HG03097 (cell line): ENCODE measurements around the gene FGF6.
"Not testable (repeated sequence)": the region's sequence is repeated elsewhere in the genome, so short reads cannot be mapped to it uniquely, and the experiment has no call there.

Experiments used
- ATAC-seq: cut with Tn5 transposase; IDR thresholded peaks from one replicate; pipeline ENCODE4 v1.9.1; 2021; ENCODE audit not compliant: unreplicated experiment, low FRiP score

FGF6 gene

GRCh38 chr12:4421590-4422031 is 24.0 kb downstream of the FGF6 start:
- no peak for ATAC-seq

- no peak for ATAC-seq
Measured at GRCh38 chr12:4420138-4420670, 25.4 kb downstream of the FGF6 start.

DNA sequence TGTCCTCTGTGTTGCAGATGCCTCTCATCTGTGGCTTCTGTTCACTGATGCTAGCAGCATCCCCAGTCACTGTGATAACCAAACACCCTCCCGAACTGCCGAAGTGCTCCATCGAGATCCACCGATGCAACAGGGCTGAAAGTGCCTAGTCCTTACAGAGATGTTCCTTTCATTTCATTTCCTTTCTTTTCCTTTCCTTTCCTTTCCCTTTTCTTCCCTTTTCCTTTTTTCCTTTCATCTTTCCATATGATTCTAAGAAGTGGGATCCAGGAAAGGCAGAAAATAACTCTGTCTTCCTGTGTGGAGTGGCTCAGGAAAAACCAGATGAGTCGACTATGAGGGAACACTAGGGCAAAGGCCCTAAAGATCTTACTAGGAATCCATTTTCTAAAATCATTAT is 26.7 kb downstream of the FGF6 start:
- no peak for ATAC-seq

DNA sequence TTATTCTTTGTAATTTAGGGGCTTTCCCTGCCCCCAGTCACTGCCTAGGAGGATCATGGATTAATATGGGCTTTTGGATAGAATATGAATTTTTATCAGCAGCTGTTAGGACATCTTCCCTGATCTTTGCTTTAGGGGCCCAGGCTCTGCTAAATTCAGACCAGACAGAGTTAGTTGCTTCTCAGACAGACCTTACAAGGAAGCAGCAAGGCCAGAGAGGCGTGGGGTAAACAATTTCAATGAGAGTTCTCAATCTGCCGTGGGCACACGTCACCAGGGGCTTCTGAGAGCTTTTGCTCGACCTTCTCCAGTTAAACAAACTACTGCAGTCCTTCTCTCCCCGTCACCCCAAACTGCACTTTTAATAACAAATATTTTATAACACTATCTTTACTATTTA is 27.7 kb downstream of the FGF6 start:
- ATAC-seq, result no peak

DNA sequence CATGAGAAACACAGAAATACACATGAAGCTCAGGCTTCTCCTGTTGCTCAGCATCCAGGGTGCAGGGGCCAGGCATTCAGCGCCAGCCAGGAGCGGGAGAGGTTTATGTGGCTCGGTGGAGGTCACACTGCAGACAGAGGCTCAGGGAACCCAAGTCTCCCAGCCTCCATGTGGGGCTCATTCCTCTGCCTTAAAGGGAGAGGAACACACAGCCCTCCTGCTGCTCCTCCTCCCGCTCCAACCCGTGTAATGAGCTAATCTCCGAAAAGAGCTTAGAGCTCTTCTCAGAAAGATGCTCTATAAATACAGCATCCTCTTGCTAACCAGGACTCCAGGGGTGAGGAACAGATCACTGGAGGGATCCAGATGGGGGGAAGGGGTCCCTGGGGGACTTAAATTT is 28.2 kb downstream of the FGF6 start:
- no peak for ATAC-seq

DNA sequence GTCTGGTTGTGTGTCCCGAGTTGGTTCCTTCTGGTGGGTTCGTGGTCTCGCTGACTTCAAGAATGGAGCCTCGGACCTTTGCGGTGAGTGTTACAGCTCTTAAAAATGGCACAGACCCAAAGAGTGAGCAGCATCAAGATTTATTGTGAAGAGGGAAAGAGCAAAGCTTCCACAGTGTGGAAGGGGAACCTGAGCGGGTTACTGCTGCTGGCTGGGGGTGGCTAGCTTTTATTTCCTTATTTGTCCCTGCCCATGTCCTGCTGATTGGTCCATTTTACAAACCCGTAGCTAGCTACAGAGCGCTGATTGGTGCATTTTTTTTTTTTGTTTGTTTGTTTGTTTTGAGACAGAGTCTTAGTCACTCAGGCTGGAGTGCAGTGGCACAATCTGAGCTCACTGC is 29.3 kb downstream of the FGF6 start:
- no peak for ATAC-seq

DNA sequence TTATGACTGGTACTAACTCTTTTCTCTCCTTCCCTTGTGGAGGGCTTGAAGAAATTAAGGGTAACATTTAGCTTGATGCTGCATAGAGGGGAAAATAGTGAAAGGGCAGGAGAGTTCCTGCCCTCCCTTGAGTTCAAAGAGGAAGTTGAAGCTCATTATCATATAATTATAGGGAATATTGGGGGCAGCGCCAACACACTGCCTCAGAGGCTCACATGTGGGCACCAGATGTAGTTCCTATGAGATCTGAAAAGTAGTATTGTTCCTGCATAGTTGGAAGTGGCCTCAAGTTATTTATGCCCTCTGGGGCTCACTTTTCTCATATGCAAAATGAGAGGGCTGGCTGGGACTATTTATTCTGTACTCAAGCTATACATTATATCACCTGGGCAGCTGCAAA is 33.1 kb downstream of the FGF6 start:
- no peak for ATAC-seq

DNA sequence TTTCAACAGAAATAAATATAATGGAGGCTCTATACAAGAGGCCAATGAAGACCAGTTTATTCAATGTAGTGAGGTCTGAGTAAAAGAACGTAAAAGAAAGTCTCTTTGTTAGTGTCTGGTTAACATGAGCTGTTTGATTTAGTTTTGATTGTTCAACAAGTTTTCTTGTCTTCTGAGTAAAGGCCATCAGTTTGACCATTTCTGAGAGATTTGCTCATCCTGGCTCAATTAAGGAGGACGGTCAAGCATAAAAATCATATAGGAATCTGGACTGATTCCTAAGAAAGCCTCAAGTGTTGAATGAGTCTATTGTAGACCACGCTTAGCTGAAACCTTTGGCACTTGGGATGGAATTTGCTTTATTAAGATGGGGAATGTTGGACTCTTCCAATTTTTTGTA is 33.6 kb downstream of the FGF6 start:
- ATAC-seq, result no peak

- no peak for ATAC-seq
Measured at GRCh38 chr12:4407136-4407535, 38.5 kb downstream of the FGF6 start.

GRCh38 chr12:4404877-4405637 is 40.6 kb downstream of the FGF6 start:
- ATAC-seq, result not testable (repeated sequence)

- ATAC-seq, result no peak
Measured at GRCh38 chr12:4402996-4403395, 42.6 kb downstream of the FGF6 start.

GRCh38 chr12:4401117-4401516 is 44.5 kb downstream of the FGF6 start:
- no peak for ATAC-seq

DNA sequence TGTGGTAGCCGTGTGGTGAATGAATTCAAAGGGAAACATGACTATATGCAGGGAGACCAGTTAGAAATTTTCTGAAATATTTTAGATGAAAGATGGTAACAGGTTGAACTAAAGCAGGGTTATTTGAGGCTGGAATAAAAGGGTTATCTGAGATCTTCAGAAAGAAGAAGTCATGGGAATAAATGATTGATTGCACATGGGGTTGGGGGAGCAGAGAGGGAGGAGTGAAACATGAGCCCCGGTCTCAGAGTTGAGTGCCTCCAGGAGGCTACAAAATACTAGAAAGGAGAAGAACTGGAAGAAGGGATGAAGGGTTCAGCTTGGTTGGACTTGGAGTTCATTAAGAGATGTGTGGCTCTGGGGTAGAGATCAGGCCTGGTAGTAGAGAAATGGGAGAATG is 49.8 kb downstream of the FGF6 start:
- ATAC-seq, result no peak

- no peak for ATAC-seq
Measured at GRCh38 chr12:4393211-4393610, 52.4 kb downstream of the FGF6 start.

- ATAC-seq, result no peak
Measured at GRCh38 chr12:4392223-4392742, 53.3 kb downstream of the FGF6 start.

DNA sequence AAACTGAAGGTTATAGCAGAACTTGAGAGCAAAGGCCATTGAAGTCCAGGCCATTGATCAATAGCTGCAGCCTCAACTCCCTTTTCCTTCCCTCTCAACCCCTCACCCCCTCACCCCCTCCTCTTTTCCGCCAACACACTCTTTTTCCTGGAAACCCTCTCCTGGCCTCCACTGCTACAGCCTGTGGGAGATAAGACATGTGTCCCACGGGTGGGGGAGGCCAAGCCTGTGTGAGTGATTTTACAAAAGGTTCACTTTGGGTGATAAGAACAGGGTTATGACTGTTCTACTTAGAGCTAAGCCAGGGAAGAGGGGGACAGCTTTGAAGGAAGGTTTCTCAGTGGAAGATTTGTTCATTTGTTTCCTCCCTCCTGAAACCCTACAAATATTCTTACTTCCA is 57.0 kb downstream of the FGF6 start:
- no peak for ATAC-seq

DNA sequence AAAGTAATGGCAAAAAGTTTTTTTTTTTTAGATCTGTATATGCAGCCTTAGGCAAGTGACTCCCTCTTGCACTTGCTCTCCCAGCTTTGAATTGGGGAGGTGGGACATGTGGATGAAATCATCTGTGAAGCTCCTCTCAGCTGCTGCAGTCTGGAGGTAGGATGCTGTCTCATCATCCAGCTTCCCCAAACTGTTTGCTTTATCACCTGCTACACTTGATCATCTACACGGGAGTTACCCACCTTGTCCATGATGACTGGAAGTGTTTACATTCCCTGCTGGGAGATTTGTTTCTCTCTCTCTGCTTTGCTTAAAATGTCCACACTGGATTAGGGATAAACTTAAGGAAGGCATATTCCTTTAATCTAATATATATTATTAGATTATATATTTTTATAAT is 57.6 kb downstream of the FGF6 start:
- no peak for ATAC-seq

GRCh38 chr12:4387607-4388006 is 58.0 kb downstream of the FGF6 start:
- no peak for ATAC-seq

DNA sequence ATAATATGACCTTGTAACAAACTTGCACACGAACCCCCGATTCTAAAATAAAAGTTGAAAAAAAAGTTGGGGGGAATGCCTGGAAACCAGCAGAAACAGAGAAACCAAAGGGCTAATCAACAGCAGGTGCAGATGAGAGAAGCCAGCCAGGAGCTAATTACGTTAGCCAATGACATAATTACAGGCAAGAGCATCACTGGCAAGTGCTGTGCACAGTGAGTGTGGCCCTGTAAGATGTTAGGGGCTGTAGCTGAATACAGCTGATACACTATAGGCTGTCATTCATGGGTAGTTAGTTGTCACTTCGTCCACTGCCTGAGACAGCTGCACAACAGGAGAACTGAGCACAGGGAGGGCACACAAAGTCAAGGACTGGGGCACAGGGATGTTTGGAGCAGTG is 58.8 kb downstream of the FGF6 start:
- ATAC-seq, result no peak
